Measurements from ENCODE around the gene SERPINB12.

Gene SERPINB12

DNA sequence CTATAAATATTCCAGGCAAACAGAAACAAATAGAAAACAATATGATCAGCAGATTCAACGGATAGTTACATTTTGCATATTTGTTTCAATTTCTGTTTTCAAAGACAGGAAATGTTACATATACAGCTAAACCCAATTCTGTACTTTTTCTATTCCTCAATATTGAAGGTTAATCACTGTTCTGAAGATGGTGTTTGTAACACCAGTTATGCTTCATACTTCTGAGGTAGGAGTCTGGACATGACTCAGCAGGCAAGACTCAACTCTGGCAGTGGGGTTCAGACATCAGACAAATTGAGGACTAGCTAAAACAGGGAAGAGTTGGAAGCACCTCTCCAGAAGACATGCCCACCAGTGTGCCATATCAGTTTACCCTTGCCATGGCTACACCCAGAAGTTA lies 61.6 kb downstream of the SERPINB12 start:
- peak; percentile 48 for DNase-seq (ENCODE audit: low spot score)

- peak; percentile 41 for DNase-seq (ENCODE audit: low spot score)
Measured at GRCh38 chr18:63604791-63605567, 62.8 kb downstream of the SERPINB12 start.

DNA sequence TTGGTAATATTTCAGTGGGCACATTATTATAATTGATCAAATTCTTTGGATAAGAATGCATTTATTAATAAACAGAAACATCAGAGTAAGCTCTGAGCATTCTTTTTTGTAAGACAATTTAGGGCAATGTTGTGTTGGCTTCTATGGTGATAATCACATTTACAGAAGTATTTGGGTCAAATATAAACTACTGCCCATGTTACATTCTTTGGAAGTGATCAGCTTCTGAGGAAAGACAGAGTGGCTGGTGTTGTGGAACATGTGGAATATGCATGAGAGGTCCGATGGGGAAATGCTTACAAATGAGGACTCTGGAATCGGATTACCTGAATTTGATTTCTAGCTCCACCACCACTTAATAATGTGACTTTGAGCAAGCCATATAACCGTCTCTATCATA lies 64.4 kb downstream of the SERPINB12 start:
- DNase-seq (ENCODE audit: low spot score), result peak; percentile 53

- no peak for DNase-seq (ENCODE audit: low spot score)
Measured at GRCh38 chr18:63613420-63613819, 71.3 kb downstream of the SERPINB12 start.

- DNase-seq (ENCODE audit: low spot score), result no peak
Measured at GRCh38 chr18:63617049-63617914, 75.1 kb downstream of the SERPINB12 start.

DNA sequence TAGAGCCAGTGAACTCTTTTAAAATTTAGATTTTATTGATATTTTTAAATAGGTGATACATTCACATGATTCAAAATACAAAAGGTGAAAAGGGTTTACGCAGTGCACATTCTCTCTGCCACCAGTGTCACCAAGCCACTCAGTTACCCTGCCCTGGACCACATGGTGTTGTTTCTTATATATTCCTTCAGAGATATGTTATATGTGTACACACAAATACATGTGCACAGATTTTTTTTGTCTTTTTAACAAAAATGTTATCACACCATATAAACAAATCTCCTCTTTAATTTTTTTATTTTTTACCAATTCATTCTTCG lies 75.7 kb downstream of the SERPINB12 start:
- no peak for DNase-seq (ENCODE audit: low spot score)
